ENCODE measurements around the gene HIVEP3. TPM values are rescaled to one million over a fixed set of nuclear protein-coding genes. Genes with fewer than 3 reads are reported as not detected.
"Not testable (repeated sequence)": the region's sequence is repeated elsewhere in the genome, so short reads cannot be mapped to it uniquely, and the experiment has no call there.

The HIVEP3 gene
- polyA plus RNA-seq, 1 donor (not counting 4 experiments of a cell fraction or from before 2014, with no cell fraction given) = 1.1 TPM

- Histone ChIP-seq H3K9me1 (ENCODE audit: control insufficient read depth, extremely low read depth, insufficient read depth, low read length) (peaks cover 2% of the 10 kb centered on the region), H3K9ac (ENCODE audit: control insufficient read depth, extremely low read depth, insufficient read depth, low read length) (no peak overlapping the region), H3K79me2 (ENCODE audit: control insufficient read depth, insufficient read depth, low read length) (no peaks in the 10 kb centered on the region), H2AFZ (ENCODE audit: control insufficient read depth, low read length) (peak overlapping the region; percentile 25), H3K27me3 (ENCODE audit: control insufficient read depth, extremely low read depth, insufficient read depth, low read length) (no peaks in the 10 kb centered on the region), H3K4me2 (ENCODE audit: control insufficient read depth, extremely low read depth, insufficient read depth, low read depth, low read length) (no peak overlapping the region), H4K20me1 (ENCODE audit: control insufficient read depth, extremely low read depth, insufficient read depth, low read length) (no peaks in the 10 kb centered on the region), H3K4me1 (ENCODE audit: control insufficient read depth, extremely low read depth, insufficient read depth, low read length) (peaks cover 10% of the 10 kb centered on the region), H3K36me3 (ENCODE audit: control insufficient read depth in 2 of 2, extremely low read depth in 1 of 2, insufficient read depth in 2 of 2, low read length in 2 of 2) (no peaks in the 10 kb centered on the region), H3K27ac (ENCODE audit: control insufficient read depth, insufficient read depth, low read length) (no peak overlapping the region), H3K9me3 (ENCODE audit: control insufficient read depth, low read depth, low read length) (no peaks in the 10 kb centered on the region), H3K4me3 (ENCODE audit: control insufficient read depth in 2 of 3, extremely low read depth in 1 of 3, insufficient read depth in 2 of 3, low read depth in 1 of 3, low read length in 3 of 3) (no peak overlapping the region)
- dilution Hi-C loops (cut with MboI; ENCODE audit: extremely low pct_ligation_motif_present, low sequenced_read_pairs) = no loop called here
- TF ChIP-seq CTCF (optimal IDR thresholded peaks at IDR 0.05 in 1 of 3, IDR thresholded peaks at IDR 0.05 in 1 of 3, conservative IDR thresholded peaks at IDR 0.05 in 1 of 3; ENCODE audit: extremely low read depth in 1 of 3, insufficient read depth in 2 of 3, low read length in 3 of 3) (no peak), EZH2 (IDR thresholded peaks at IDR 0.05; ENCODE audit: low read length) (no peak)
- DNase-seq (ENCODE audit: low read depth, low spot score) (no peak), FAIRE-seq (peak; percentile 88)
Observed at GRCh38 chr1:41695118-41695745, 223.5 kb downstream of the HIVEP3 start.

- H3K4me3 ChIP-seq (ENCODE audit: control insufficient read depth in 2 of 3, extremely low read depth in 1 of 3, insufficient read depth in 2 of 3, low read depth in 1 of 3, low read length in 3 of 3); DNase-seq (ENCODE audit: low read depth, low spot score); FAIRE-seq; H3K79me2 ChIP-seq (ENCODE audit: control insufficient read depth, insufficient read depth, low read length); H3K4me1 ChIP-seq (ENCODE audit: control insufficient read depth, extremely low read depth, insufficient read depth, low read length); H3K9me3 ChIP-seq (ENCODE audit: control insufficient read depth, low read depth, low read length); H3K9ac ChIP-seq (ENCODE audit: control insufficient read depth, extremely low read depth, insufficient read depth, low read length); dilution Hi-C loops (cut with MboI; ENCODE audit: extremely low pct_ligation_motif_present, low sequenced_read_pairs); H3K27me3 ChIP-seq (ENCODE audit: control insufficient read depth, extremely low read depth, insufficient read depth, low read length); H3K9me1 ChIP-seq (ENCODE audit: control insufficient read depth, extremely low read depth, insufficient read depth, low read length); H3K36me3 ChIP-seq (ENCODE audit: control insufficient read depth in 2 of 2, extremely low read depth in 1 of 2, insufficient read depth in 2 of 2, low read length in 2 of 2); H2AFZ ChIP-seq (ENCODE audit: control insufficient read depth, low read length); H3K27ac ChIP-seq (ENCODE audit: control insufficient read depth, insufficient read depth, low read length); H3K4me2 ChIP-seq (ENCODE audit: control insufficient read depth, extremely low read depth, insufficient read depth, low read depth, low read length); H4K20me1 ChIP-seq (ENCODE audit: control insufficient read depth, extremely low read depth, insufficient read depth, low read length): not testable (repeated sequence)
Observed at GRCh38 chr1:41691966-41692365, 226.8 kb downstream of the HIVEP3 start.

GRCh38 chr1:41691424-41691823, 227.3 kb downstream of the HIVEP3 start:
- FAIRE-seq = no peak
- no peak overlapping the region for H3K4me2 ChIP-seq (ENCODE audit: control insufficient read depth, extremely low read depth, insufficient read depth, low read depth, low read length)
- no peaks in the 10 kb centered on the region for H3K36me3 ChIP-seq (ENCODE audit: control insufficient read depth in 2 of 2, extremely low read depth in 1 of 2, insufficient read depth in 2 of 2, low read length in 2 of 2)
- no peaks in the 10 kb centered on the region for H3K79me2 ChIP-seq (ENCODE audit: control insufficient read depth, insufficient read depth, low read length)
- no peak overlapping the region for H2AFZ ChIP-seq (ENCODE audit: control insufficient read depth, low read length)
- no peak for DNase-seq (ENCODE audit: low read depth, low spot score)
- H3K9ac ChIP-seq (ENCODE audit: control insufficient read depth, extremely low read depth, insufficient read depth, low read length) = no peak overlapping the region
- H3K4me1 ChIP-seq (ENCODE audit: control insufficient read depth, extremely low read depth, insufficient read depth, low read length) = peaks cover 10% of the 10 kb centered on the region
- H3K27me3 ChIP-seq (ENCODE audit: control insufficient read depth, extremely low read depth, insufficient read depth, low read length) = no peaks in the 10 kb centered on the region
- H3K9me1 ChIP-seq (ENCODE audit: control insufficient read depth, extremely low read depth, insufficient read depth, low read length) = peaks cover 2% of the 10 kb centered on the region
- no peak overlapping the region for H3K27ac ChIP-seq (ENCODE audit: control insufficient read depth, insufficient read depth, low read length)
- H3K9me3 ChIP-seq (ENCODE audit: control insufficient read depth, low read depth, low read length) = no peaks in the 10 kb centered on the region
- dilution Hi-C loops (cut with MboI; ENCODE audit: extremely low pct_ligation_motif_present, low sequenced_read_pairs) = no loop called here
- no peak for TF ChIP-seq CTCF (optimal IDR thresholded peaks at IDR 0.05 in 1 of 3, IDR thresholded peaks at IDR 0.05 in 1 of 3, conservative IDR thresholded peaks at IDR 0.05 in 1 of 3; ENCODE audit: extremely low read depth in 1 of 3, insufficient read depth in 2 of 3, low read length in 3 of 3)
- TF ChIP-seq EZH2 (IDR thresholded peaks at IDR 0.05; ENCODE audit: low read length) = no peak
- H3K4me3 ChIP-seq (ENCODE audit: control insufficient read depth in 2 of 3, extremely low read depth in 1 of 3, insufficient read depth in 2 of 3, low read depth in 1 of 3, low read length in 3 of 3) = no peak overlapping the region
- H4K20me1 ChIP-seq (ENCODE audit: control insufficient read depth, extremely low read depth, insufficient read depth, low read length) = no peaks in the 10 kb centered on the region

Data from keratinocyte (primary cell).